Liver (tissue), 3 donors: ENCODE measurements around the gene FN1.

Experiments
- EGR1 ChIP-seq, 2 donors: IDR thresholded peaks; 2 replicates each; pipeline ENCODE4 v1.6.1; 2016 to 2018; ENCODE audit warnings: antibody characterized with exemption in 2 of 2, low read depth in 2 of 2
- GABPA ChIP-seq, 2 donors: IDR thresholded peaks in 1 of 2; conservative IDR thresholded peaks in 1 of 2; 2 replicates each; pipeline ENCODE4 v1.6.1; 2016; ENCODE audit warnings: antibody characterized with exemption in 2 of 2, mild to moderate bottlenecking in 1 of 2, moderate library complexity in 1 of 2
- JUND ChIP-seq, 2 donors: IDR thresholded peaks; 2 replicates each; pipeline ENCODE4 v1.6.1; 2016; ENCODE audit warnings: antibody characterized with exemption in 2 of 2
- RAD21 ChIP-seq, 2 donors: IDR thresholded peaks; 2 replicates each; pipeline ENCODE4 v1.6.1; 2016; ENCODE audit warnings: antibody characterized with exemption in 2 of 2, mild to moderate bottlenecking in 2 of 2
- RXRA ChIP-seq, 2 donors: IDR thresholded peaks; 2 replicates each; pipeline ENCODE4 v1.6.1; 2017 to 2018; ENCODE audit warnings: antibody characterized with exemption in 2 of 2, mild to moderate bottlenecking in 1 of 2
- TAF1 ChIP-seq: conservative IDR thresholded peaks from 2 replicates; pipeline ENCODE4 v1.6.1; 2016; ENCODE audit warnings: antibody characterized with exemption, mild to moderate bottlenecking
- YY1 ChIP-seq: IDR thresholded peaks from 2 replicates; pipeline ENCODE4 v1.6.1; 2016; ENCODE audit warnings: antibody characterized with exemption, mild to moderate bottlenecking
- TF ChIP-seq, protein P1 (sequence below): IDR thresholded peaks from 2 replicates; pipeline ENCODE4 v1.6.1; 2016; ENCODE audit warnings: antibody characterized with exemption
- TF ChIP-seq, protein P2 (sequence below): fragments of 150-350 bp; IDR thresholded peaks from 2 replicates; pipeline ENCODE4 v1.5.1; 2017; ENCODE audit warnings: improper control_type of control experiment, low read depth, low read length; ENCODE audit not compliant: missing input control
- TF ChIP-seq, protein P3 (sequence below): IDR thresholded peaks from 2 replicates; pipeline ENCODE4 v1.6.1; 2016; ENCODE audit warnings: antibody characterized with exemption, mild to moderate bottlenecking
- donor health status: healthy.
- donor health status: healthy.

DNA sequence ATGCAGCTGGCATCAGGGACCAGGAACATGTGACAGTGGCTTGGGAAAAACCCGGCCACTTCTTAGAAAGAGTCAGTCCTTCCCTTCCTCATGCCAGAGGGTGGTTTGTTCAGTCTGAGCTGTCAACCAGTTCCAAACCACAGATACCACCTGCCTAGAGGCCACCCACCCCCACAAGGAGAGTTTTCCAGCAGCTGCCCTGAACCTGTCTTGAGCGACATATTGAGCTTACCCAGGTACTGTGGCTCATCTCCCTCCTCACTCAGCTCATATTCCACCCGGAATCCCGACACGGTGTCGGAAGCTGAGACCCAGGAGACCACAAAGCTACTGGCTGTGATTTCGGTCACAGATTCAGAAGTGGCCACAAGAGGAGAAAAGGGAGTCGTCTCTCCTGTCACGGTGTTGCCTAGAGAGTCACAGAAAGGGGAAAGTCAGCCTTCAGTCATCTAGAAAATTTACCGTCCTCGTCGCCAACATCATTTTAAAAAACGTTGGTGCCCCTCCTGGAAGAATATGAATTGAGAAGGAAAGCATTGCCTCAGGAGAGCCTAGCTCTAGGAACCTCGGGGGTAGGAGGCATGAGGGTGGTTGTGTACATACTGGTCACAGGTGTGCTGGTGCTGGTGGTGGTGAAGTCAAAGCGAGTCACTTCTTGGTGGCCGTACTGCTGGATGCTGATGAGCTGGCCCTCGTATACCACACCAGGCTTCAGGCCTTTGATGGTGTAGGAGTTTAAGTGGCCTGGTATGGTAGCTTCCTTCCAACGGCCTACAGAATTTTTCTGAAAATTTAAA, 26.3 kb downstream of the FN1 start:
- TF ChIP-seq RAD21 (IDR thresholded peaks at IDR 0.05): no peak
- TF ChIP-seq, protein P1, sequence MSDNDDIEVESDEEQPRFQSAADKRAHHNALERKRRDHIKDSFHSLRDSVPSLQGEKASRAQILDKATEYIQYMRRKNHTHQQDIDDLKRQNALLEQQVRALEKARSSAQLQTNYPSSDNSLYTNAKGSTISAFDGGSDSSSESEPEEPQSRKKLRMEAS: no peak
- TF ChIP-seq, protein P2, sequence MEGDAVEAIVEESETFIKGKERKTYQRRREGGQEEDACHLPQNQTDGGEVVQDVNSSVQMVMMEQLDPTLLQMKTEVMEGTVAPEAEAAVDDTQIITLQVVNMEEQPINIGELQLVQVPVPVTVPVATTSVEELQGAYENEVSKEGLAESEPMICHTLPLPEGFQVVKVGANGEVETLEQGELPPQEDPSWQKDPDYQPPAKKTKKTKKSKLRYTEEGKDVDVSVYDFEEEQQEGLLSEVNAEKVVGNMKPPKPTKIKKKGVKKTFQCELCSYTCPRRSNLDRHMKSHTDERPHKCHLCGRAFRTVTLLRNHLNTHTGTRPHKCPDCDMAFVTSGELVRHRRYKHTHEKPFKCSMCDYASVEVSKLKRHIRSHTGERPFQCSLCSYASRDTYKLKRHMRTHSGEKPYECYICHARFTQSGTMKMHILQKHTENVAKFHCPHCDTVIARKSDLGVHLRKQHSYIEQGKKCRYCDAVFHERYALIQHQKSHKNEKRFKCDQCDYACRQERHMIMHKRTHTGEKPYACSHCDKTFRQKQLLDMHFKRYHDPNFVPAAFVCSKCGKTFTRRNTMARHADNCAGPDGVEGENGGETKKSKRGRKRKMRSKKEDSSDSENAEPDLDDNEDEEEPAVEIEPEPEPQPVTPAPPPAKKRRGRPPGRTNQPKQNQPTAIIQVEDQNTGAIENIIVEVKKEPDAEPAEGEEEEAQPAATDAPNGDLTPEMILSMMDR: no peak
- TF ChIP-seq, protein P3, sequence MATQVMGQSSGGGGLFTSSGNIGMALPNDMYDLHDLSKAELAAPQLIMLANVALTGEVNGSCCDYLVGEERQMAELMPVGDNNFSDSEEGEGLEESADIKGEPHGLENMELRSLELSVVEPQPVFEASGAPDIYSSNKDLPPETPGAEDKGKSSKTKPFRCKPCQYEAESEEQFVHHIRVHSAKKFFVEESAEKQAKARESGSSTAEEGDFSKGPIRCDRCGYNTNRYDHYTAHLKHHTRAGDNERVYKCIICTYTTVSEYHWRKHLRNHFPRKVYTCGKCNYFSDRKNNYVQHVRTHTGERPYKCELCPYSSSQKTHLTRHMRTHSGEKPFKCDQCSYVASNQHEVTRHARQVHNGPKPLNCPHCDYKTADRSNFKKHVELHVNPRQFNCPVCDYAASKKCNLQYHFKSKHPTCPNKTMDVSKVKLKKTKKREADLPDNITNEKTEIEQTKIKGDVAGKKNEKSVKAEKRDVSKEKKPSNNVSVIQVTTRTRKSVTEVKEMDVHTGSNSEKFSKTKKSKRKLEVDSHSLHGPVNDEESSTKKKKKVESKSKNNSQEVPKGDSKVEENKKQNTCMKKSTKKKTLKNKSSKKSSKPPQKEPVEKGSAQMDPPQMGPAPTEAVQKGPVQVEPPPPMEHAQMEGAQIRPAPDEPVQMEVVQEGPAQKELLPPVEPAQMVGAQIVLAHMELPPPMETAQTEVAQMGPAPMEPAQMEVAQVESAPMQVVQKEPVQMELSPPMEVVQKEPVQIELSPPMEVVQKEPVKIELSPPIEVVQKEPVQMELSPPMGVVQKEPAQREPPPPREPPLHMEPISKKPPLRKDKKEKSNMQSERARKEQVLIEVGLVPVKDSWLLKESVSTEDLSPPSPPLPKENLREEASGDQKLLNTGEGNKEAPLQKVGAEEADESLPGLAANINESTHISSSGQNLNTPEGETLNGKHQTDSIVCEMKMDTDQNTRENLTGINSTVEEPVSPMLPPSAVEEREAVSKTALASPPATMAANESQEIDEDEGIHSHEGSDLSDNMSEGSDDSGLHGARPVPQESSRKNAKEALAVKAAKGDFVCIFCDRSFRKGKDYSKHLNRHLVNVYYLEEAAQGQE: no peak
- no peak for TF ChIP-seq RXRA (IDR thresholded peaks at IDR 0.05)
- no peak for TF ChIP-seq YY1
- no peak for TF ChIP-seq JUND (IDR thresholded peaks at IDR 0.05)
- TF ChIP-seq TAF1: no peak
- TF ChIP-seq EGR1 (IDR thresholded peaks at IDR 0.05; ENCODE audit: low read depth in 2 of 2): no peak
- no peak for TF ChIP-seq GABPA (IDR thresholded peaks at IDR 0.05 in 1 of 2, conservative IDR thresholded peaks at IDR 0.05 in 1 of 2)
